T-cell (primary cell): ENCODE measurements around the gene GPR146. TPM values are rescaled to one million over a fixed set of nuclear protein-coding genes. Genes with fewer than 3 reads are reported as not detected.
A peak's percentile ranks its signal among the peaks of the same experiment; 100 is the strongest.
"Not testable (repeated sequence)": the region's sequence is repeated elsewhere in the genome, so short reads cannot be mapped to it uniquely, and the experiment has no call there.

ENCODE experiments used
- ATAC-seq, 4 experiments: fragments of 200-7000 bp in 3 of 4; fragments of 150-1000 bp in 1 of 4; cut with Tn5 transposase; replicated peaks in 1 of 4; 1 replicate in 3 of 4; 2 replicates in 1 of 4; pipeline ENCODE4 v1.10.0; 2021; ENCODE audit warnings: moderate library complexity in 3 of 4, mild to moderate bottlenecking in 2 of 4, moderate number of reproducible peaks in 1 of 4
- CTCF ChIA-PET, 2 donors: fragments of 300-600 bp; sonication (Branson Sonifier 250); formaldehyde crosslinking; loops; one replicate each; lab custom pipeline; 2022; ENCODE audit warnings: antibody characterized with exemption in 2 of 2; lab: Charles Lee
- POLR2A ChIA-PET, 2 donors: fragments of 300-600 bp; sonication (Branson Sonifier 250); formaldehyde crosslinking; loops; one replicate each; lab custom pipeline; 2022; ENCODE audit warnings: antibody characterized with exemption in 2 of 2; lab: Charles Lee
- DNase-seq, 35 experiments: peaks; one replicate each; pipeline versions ENCODE4 v3.0.0 to v3.0.0-alpha.2; 2013 to 2023
- H3K27ac ChIP-seq: one replicate; pipeline ENCODE4 v1.5.1; 2013; ENCODE audit warnings: low read length
- H3K27me3 ChIP-seq, 2 experiments: replicated peaks in 1 of 2; 1 replicate in 1 of 2; 2 replicates in 1 of 2; pipeline versions ENCODE4 v1.6.1 to v1.7.0; 2013; ENCODE audit warnings: low read length in 1 of 2, mixed read lengths in 1 of 2; ENCODE audit not compliant: control insufficient read depth in 2 of 2, insufficient read depth in 2 of 2; ENCODE audit errors: extremely low read depth in 1 of 2
- H3K36me3 ChIP-seq, 2 donors: 1 replicate in 1 of 2; 2 replicates in 1 of 2; pipeline versions ENCODE4 v1.6.1 to v1.7.0; 2013; ENCODE audit warnings: low read length in 1 of 2; ENCODE audit not compliant: control insufficient read depth in 2 of 2, insufficient read depth in 1 of 2; ENCODE audit errors: extremely low read depth in 1 of 2
- H3K4me1 ChIP-seq, 2 experiments: 1 replicate in 1 of 2; 2 replicates in 1 of 2; pipeline versions ENCODE4 v1.6.1 to v1.7.0; 2013; ENCODE audit warnings: low read length in 2 of 2, mixed read lengths in 1 of 2; ENCODE audit not compliant: insufficient read depth in 2 of 2, control insufficient read depth in 1 of 2; ENCODE audit errors: extremely low read depth in 1 of 2
- H3K4me3 ChIP-seq, 2 donors: 1 replicate in 1 of 2; 2 replicates in 1 of 2; pipeline versions ENCODE4 v1.5.1 to v1.7.0; 2013; ENCODE audit warnings: mild to moderate bottlenecking in 2 of 2, low read length in 1 of 2, moderate library complexity in 1 of 2; ENCODE audit not compliant: control insufficient read depth in 1 of 2; ENCODE audit errors: extremely low read depth in 1 of 2
- H3K9me3 ChIP-seq: 2 replicates; pipeline ENCODE4 v1.7.0; 2013
- H3K27ac Mint-ChIP-seq, 2 donors: one replicate each; pipeline ENCODE4 v1.8.0; 2020 to 2021; ENCODE audit warnings: mild to moderate bottlenecking in 2 of 2, mixed read lengths in 2 of 2
- H3K27me3 Mint-ChIP-seq, 2 donors: one replicate each; pipeline ENCODE4 v1.8.0; 2021 to 2022; ENCODE audit warnings: mixed read lengths in 2 of 2
- H3K36me3 Mint-ChIP-seq: one replicate; pipeline ENCODE4 v1.8.0; 2021; ENCODE audit warnings: mixed read lengths
- H3K4me1 Mint-ChIP-seq, 3 donors: one replicate each; pipeline ENCODE4 v1.8.0; 2020 to 2022; ENCODE audit warnings: mixed read lengths in 3 of 3, mild to moderate bottlenecking in 1 of 3
- H3K4me3 Mint-ChIP-seq, 3 donors: one replicate each; pipeline ENCODE4 v1.8.0; 2020 to 2022; ENCODE audit warnings: mild to moderate bottlenecking in 3 of 3, mixed read lengths in 3 of 3, moderate library complexity in 3 of 3
- H3K9me3 Mint-ChIP-seq, 3 donors: one replicate each; pipeline ENCODE4 v1.8.0; 2020 to 2022; ENCODE audit warnings: mixed read lengths in 3 of 3
- WGBS: methylation state at CpG from one replicate; pipeline ENCODE4 v1.1.5; 2013; ENCODE audit warnings: missing lambda C conversion rate; ENCODE audit not compliant: insufficient coverage; 5-methylcytosine and 5-hydroxymethylcytosine counted together
- total RNA-seq, 35 experiments: library from RNA in 6 of 35; stranded (reverse) in 6 of 35; fragments of 120-200 nt in 1 of 35; gene quantifications; one replicate each; pipeline versions ENCODE4 v1.2.1 to v1.2.4 and lab custom pipeline; 2013 to 2026

GPR146 gene
- total RNA-seq, 5 donors from 2014 or later (not counting 1 experiment from before 2014, with no cell fraction given): 11.9 to 14.7 (median 13.0) TPM

GRCh38 chr7:1033546-1034145, 10.7 kb upstream of the GPR146 start:
- H3K4me3 Mint-ChIP-seq: peak overlapping the region; percentile 21 to 69 (median 55)
- CTCF ChIA-PET: interaction anchor here in 1 of 2 donors (0.6 kb wide), 1 partner anchor 1949 kb away, joined by 4 read pairs; no protein-coding TSS in a partner anchor
- H3K27me3 Mint-ChIP-seq: no peaks in the 10 kb centered on the region
- H3K36me3 Mint-ChIP-seq: no peaks in the 10 kb centered on the region
- no peaks in the 10 kb centered on the region for H3K36me3 ChIP-seq
- peaks cover 39 to 48% (median 41%) of the 10 kb centered on the region in 3 donors for H3K4me1 Mint-ChIP-seq
- peak; percentile 54 to 80 (median 61) for ATAC-seq
- peak overlapping the region; percentile 42 to 81 for H3K27ac Mint-ChIP-seq
- peak in 32 of 35 experiments; percentile 16 to 66 (median 47) for DNase-seq
- H3K9me3 ChIP-seq: no peaks in the 10 kb centered on the region
- H3K9me3 Mint-ChIP-seq: no peaks in the 10 kb centered on the region
- H3K4me1 ChIP-seq: peaks cover 7 to 42% of the 10 kb centered on the region in 2 experiments
- peak overlapping the region in 1 of 2 donors; percentile 3 for H3K4me3 ChIP-seq
- peak overlapping the region; percentile 56 for H3K27ac ChIP-seq
- POLR2A ChIA-PET: no interaction called here
- H3K27me3 ChIP-seq: no peaks in the 10 kb centered on the region
- 54% methylated on average over 5 of the region's 20 CpGs for WGBS

DNA sequence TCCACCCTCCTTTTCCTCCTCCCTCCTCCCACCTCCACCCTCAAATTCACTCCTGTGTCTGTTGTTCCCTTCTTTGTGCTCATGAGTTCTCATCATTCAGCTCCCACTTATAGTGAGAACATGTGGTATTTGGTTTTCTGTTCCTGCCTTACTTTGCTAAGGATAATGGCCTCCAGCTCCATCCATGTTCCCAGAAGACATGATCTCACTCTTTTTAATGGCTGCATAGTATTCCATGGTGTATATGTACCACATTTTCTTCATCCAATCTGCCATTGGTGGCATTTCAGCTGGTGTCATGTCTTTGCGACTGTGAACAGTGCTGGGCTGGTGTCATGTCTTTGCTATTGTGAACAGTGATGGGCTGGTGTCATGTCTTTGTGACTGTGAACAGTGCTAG, 9.6 kb upstream of the GPR146 start:
- WGBS: 100% methylated on average over 1 of the region's 1 CpG
- H3K36me3 ChIP-seq, DNase-seq, H3K9me3 ChIP-seq, H3K27me3 ChIP-seq, H3K27ac ChIP-seq, CTCF ChIA-PET, H3K4me3 Mint-ChIP-seq, H3K36me3 Mint-ChIP-seq, H3K27ac Mint-ChIP-seq, H3K9me3 Mint-ChIP-seq, ATAC-seq, POLR2A ChIA-PET, H3K4me3 ChIP-seq, H3K27me3 Mint-ChIP-seq: not testable (repeated sequence)
- peaks cover 7 to 30% of the 10 kb centered on the region in 2 experiments for H3K4me1 ChIP-seq
- peaks cover 30 to 40% (median 33%) of the 10 kb centered on the region in 3 donors for H3K4me1 Mint-ChIP-seq

GRCh38 chr7:1036164-1036928, 8.0 kb upstream of the GPR146 start:
- DNase-seq, POLR2A ChIA-PET, H3K27ac Mint-ChIP-seq, H3K27me3 Mint-ChIP-seq, ATAC-seq, H3K27ac ChIP-seq, H3K4me3 ChIP-seq, H3K36me3 Mint-ChIP-seq, H3K27me3 ChIP-seq, H3K4me3 Mint-ChIP-seq, H3K9me3 Mint-ChIP-seq, H3K36me3 ChIP-seq, CTCF ChIA-PET, H3K9me3 ChIP-seq: not testable (repeated sequence)
- 96% methylated on average over 7 of the region's 40 CpGs for WGBS
- H3K4me1 ChIP-seq: peaks cover 7 to 22% of the 10 kb centered on the region in 2 experiments
- peaks cover 26 to 35% (median 26%) of the 10 kb centered on the region in 3 donors for H3K4me1 Mint-ChIP-seq

DNA sequence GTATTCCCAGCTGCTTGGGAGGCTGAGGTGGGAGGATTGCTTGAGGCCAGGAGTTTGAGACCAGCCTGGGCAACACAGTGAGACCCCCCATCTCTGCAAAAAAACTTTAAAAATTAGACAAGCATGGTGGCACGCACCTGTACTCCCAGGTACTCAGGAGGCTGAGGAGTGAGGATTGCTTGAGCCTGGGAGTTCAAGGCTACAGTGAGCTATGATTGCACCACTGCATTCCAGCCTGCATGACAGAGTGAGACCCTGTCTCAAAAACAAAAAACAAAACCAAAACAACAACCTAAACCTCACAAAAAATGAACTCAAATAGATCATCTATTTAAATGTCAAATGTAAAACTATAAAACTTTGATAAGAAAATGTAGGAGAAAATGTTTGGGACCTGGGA, 4.1 kb upstream of the GPR146 start:
- ATAC-seq, H3K36me3 Mint-ChIP-seq, H3K27ac ChIP-seq, H3K4me3 ChIP-seq, H3K27me3 ChIP-seq, H3K9me3 ChIP-seq, DNase-seq, H3K36me3 ChIP-seq, H3K27ac Mint-ChIP-seq, H3K9me3 Mint-ChIP-seq: not testable (repeated sequence)
- H3K4me3 Mint-ChIP-seq: peak overlapping the region in 1 of 3 donors; percentile 71
- POLR2A ChIA-PET: interaction anchor here in 1 of 2 donors (0.7 kb wide), 1 partner anchor 70 kb away, joined by 3 read pairs; no protein-coding TSS in a partner anchor
- peaks cover 24 to 36% (median 35%) of the 10 kb centered on the region in 3 donors for H3K4me1 Mint-ChIP-seq
- WGBS: 100% methylated on average over 1 of the region's 1 CpG
- H3K27me3 Mint-ChIP-seq: peaks cover 4 to 26% of the 10 kb centered on the region in 2 donors
- H3K4me1 ChIP-seq: peaks cover 9 to 35% of the 10 kb centered on the region in 2 experiments
- CTCF ChIA-PET: interaction anchor here in 1 of 2 donors (0.5 kb wide), 1 partner anchor 132 kb away, joined by 4 read pairs; no protein-coding TSS in a partner anchor

GRCh38 chr7:1040790-1041189, 3.6 kb upstream of the GPR146 start:
- ATAC-seq (no peak), DNase-seq (no peak)
- Mint-ChIP-seq H3K9me3 (no peaks in the 10 kb centered on the region), H3K4me1 (peaks cover 29 to 41% (median 40%) of the 10 kb centered on the region in 3 donors), H3K27me3 (peaks cover 4 to 26% of the 10 kb centered on the region in 2 donors), H3K27ac (no peak overlapping the region), H3K36me3 (no peaks in the 10 kb centered on the region), H3K4me3 (peak overlapping the region in 2 of 3 donors; percentile 59 to 71)
- peaks cover 14 to 41% of the 10 kb centered on the region in 2 experiments for H3K4me1 ChIP-seq
- WGBS: 92% methylated on average over 14 of the region's 16 CpGs
- H3K9me3 ChIP-seq: no peaks in the 10 kb centered on the region
- H3K27ac ChIP-seq: no peak overlapping the region
- H3K4me3 ChIP-seq: no peak overlapping the region
- no peaks in the 10 kb centered on the region for H3K27me3 ChIP-seq
- CTCF ChIA-PET: interaction anchor here in 1 of 2 donors (0.5 kb wide), 1 partner anchor 131 kb away, joined by 4 read pairs; no protein-coding TSS in a partner anchor
- POLR2A ChIA-PET: no interaction called here
- H3K36me3 ChIP-seq: no peaks in the 10 kb centered on the region
